Measurements from ENCODE around the gene ABCD3.
"Not testable (repeated sequence)": the region's sequence is repeated elsewhere in the genome, so short reads cannot be mapped to it uniquely, and the experiment has no call there.

The ABCD3 gene

GRCh38 chr1:94417978-94418663 lies at the start of gene ABCD3:
TSS of gene ABCD3 (plus strand) at chr1:94418389. CDS start at chr1:94418479, 90 bp downstream.
- H3K36me3 ChIP-seq (replicated peaks; ENCODE audit: insufficient read depth, low read length): no peaks in the 10 kb centered on the region

GRCh38 chr1:94372771-94373170 lies 45.4 kb upstream of the ABCD3 start:
- not testable (repeated sequence) for H3K9ac ChIP-seq (ENCODE audit: low read length); DNase-seq; H3F3A ChIP-seq (ENCODE audit: insufficient read depth, low read length); H3K36me3 ChIP-seq (replicated peaks; ENCODE audit: insufficient read depth, low read length); H3K27me3 ChIP-seq (replicated peaks; ENCODE audit: insufficient read depth, low read length); H3K4me1 ChIP-seq (ENCODE audit: low read length); H4K20me1 ChIP-seq (ENCODE audit: insufficient read depth, low read length); H3K27ac ChIP-seq (ENCODE audit: low read length); H2AFZ ChIP-seq (ENCODE audit: low read length); H3K9me3 ChIP-seq (replicated peaks; ENCODE audit: insufficient read depth, low read length); H3K4me2 ChIP-seq (ENCODE audit: low read depth, low read length); H3K4me3 ChIP-seq (ENCODE audit: low read length); H3K79me2 ChIP-seq (ENCODE audit: low read length); H3K9me2 ChIP-seq (replicated peaks; ENCODE audit: insufficient read depth, low read length)

More at GRCh38 chr1:94417978-94418663, at the start of gene ABCD3:
- no peaks in the 10 kb centered on the region for H3F3A ChIP-seq (ENCODE audit: insufficient read depth, low read length)
- peak; percentile 91 for DNase-seq
- no peaks in the 10 kb centered on the region for H4K20me1 ChIP-seq (ENCODE audit: insufficient read depth, low read length)
- H3K9me3 ChIP-seq (replicated peaks; ENCODE audit: insufficient read depth, low read length): no peaks in the 10 kb centered on the region
- H3K4me3 ChIP-seq (ENCODE audit: low read length): peak within 1 kb of the TSS; percentile 75
- peak within 1 kb of the TSS; percentile 59; the same call in 1 of the 2 replicates for H3K9ac ChIP-seq (ENCODE audit: low read length)
- no peaks in the 10 kb centered on the region for H3K4me1 ChIP-seq (ENCODE audit: low read length)
- H3K4me2 ChIP-seq (ENCODE audit: low read depth, low read length): peak within 1 kb of the TSS; percentile 61
- TF ChIP-seq EZH2phosphoT487 (IDR thresholded peaks at IDR 0.05; ENCODE audit: low read length) (no peak), CTCF (IDR thresholded peaks at IDR 0.05; ENCODE audit: low read length) (no peak), EZH2 (optimal IDR thresholded peaks at IDR 0.05; ENCODE audit: low read depth, low read length) (no peak)
- no peaks in the 10 kb centered on the region for H3K27me3 ChIP-seq (replicated peaks; ENCODE audit: insufficient read depth, low read length)
- peak within 1 kb of the TSS; percentile 52; the same call in 1 of the 2 replicates for H3K27ac ChIP-seq (ENCODE audit: low read length)
- no peaks in the 10 kb centered on the region for H3K9me2 ChIP-seq (replicated peaks; ENCODE audit: insufficient read depth, low read length)
- H2AFZ ChIP-seq (ENCODE audit: low read length): peak within 1 kb of the TSS; percentile 75
- peaks cover 17% of the 10 kb centered on the region for H3K79me2 ChIP-seq (ENCODE audit: low read length)

GRCh38 chr1:94373311-94373710 lies 44.9 kb upstream of the ABCD3 start:
- not testable (repeated sequence) for H3K4me2 ChIP-seq (ENCODE audit: low read depth, low read length)

GRCh38 chr1:94375666-94376065 lies 42.5 kb upstream of the ABCD3 start:
- not testable (repeated sequence) for H4K20me1 ChIP-seq (ENCODE audit: insufficient read depth, low read length); H3F3A ChIP-seq (ENCODE audit: insufficient read depth, low read length); H3K4me1 ChIP-seq (ENCODE audit: low read length); H3K4me2 ChIP-seq (ENCODE audit: low read depth, low read length); H3K27me3 ChIP-seq (replicated peaks; ENCODE audit: insufficient read depth, low read length); H3K4me3 ChIP-seq (ENCODE audit: low read length); H3K36me3 ChIP-seq (replicated peaks; ENCODE audit: insufficient read depth, low read length); H3K79me2 ChIP-seq (ENCODE audit: low read length); DNase-seq; H3K9ac ChIP-seq (ENCODE audit: low read length); H3K27ac ChIP-seq (ENCODE audit: low read length); H2AFZ ChIP-seq (ENCODE audit: low read length); H3K9me2 ChIP-seq (replicated peaks; ENCODE audit: insufficient read depth, low read length); H3K9me3 ChIP-seq (replicated peaks; ENCODE audit: insufficient read depth, low read length)

More at GRCh38 chr1:94373311-94373710, 44.9 kb upstream of the ABCD3 start:
- not testable (repeated sequence) for H3F3A ChIP-seq (ENCODE audit: insufficient read depth, low read length); H3K27me3 ChIP-seq (replicated peaks; ENCODE audit: insufficient read depth, low read length); H3K27ac ChIP-seq (ENCODE audit: low read length); DNase-seq; H3K4me1 ChIP-seq (ENCODE audit: low read length); H2AFZ ChIP-seq (ENCODE audit: low read length); H3K36me3 ChIP-seq (replicated peaks; ENCODE audit: insufficient read depth, low read length); H4K20me1 ChIP-seq (ENCODE audit: insufficient read depth, low read length); H3K4me3 ChIP-seq (ENCODE audit: low read length); H3K9me3 ChIP-seq (replicated peaks; ENCODE audit: insufficient read depth, low read length); H3K79me2 ChIP-seq (ENCODE audit: low read length); H3K9ac ChIP-seq (ENCODE audit: low read length); H3K9me2 ChIP-seq (replicated peaks; ENCODE audit: insufficient read depth, low read length)

GRCh38 chr1:94378493-94378892 lies 39.7 kb upstream of the ABCD3 start:
- H3K4me2 ChIP-seq (ENCODE audit: low read depth, low read length); H4K20me1 ChIP-seq (ENCODE audit: insufficient read depth, low read length); H3K27ac ChIP-seq (ENCODE audit: low read length); H3K9ac ChIP-seq (ENCODE audit: low read length); H2AFZ ChIP-seq (ENCODE audit: low read length); H3K36me3 ChIP-seq (replicated peaks; ENCODE audit: insufficient read depth, low read length); H3K4me1 ChIP-seq (ENCODE audit: low read length); H3K27me3 ChIP-seq (replicated peaks; ENCODE audit: insufficient read depth, low read length); H3K9me2 ChIP-seq (replicated peaks; ENCODE audit: insufficient read depth, low read length); H3K79me2 ChIP-seq (ENCODE audit: low read length); DNase-seq; H3K4me3 ChIP-seq (ENCODE audit: low read length); H3K9me3 ChIP-seq (replicated peaks; ENCODE audit: insufficient read depth, low read length); H3F3A ChIP-seq (ENCODE audit: insufficient read depth, low read length): not testable (repeated sequence)

Data from MM.1S (cell line).